Effector memory CD4-positive, alpha-beta T cell (primary cell): ENCODE measurements around the gene CHMP2A.

Experiments used
- DNase-seq, 3 donors: peaks; one replicate each; pipeline ENCODE4 v3.0.0-alpha.2; 2020
- H3K27ac ChIP-seq: 2 replicates; pipeline ENCODE4 v1.7.0; 2013; ENCODE audit warnings: mild to moderate bottlenecking, low read length, moderate library complexity; ENCODE audit not compliant: insufficient read depth, poor library complexity, severe bottlenecking
- H3K27me3 ChIP-seq: replicated peaks from 2 replicates; pipeline ENCODE4 v1.7.0; 2013; ENCODE audit warnings: mild to moderate bottlenecking, low read length; ENCODE audit not compliant: insufficient read depth, control insufficient read depth, poor library complexity, severe bottlenecking
- H3K36me3 ChIP-seq: 2 replicates; pipeline ENCODE4 v1.7.0; 2013; ENCODE audit warnings: mild to moderate bottlenecking, low read length, moderate library complexity; ENCODE audit not compliant: control insufficient read depth, insufficient read depth
- H3K4me1 ChIP-seq: 2 replicates; pipeline ENCODE4 v1.7.0; 2013; ENCODE audit warnings: low read length, mild to moderate bottlenecking; ENCODE audit not compliant: control insufficient read depth, insufficient read depth, poor library complexity, severe bottlenecking
- H3K4me3 ChIP-seq: 2 replicates; pipeline ENCODE4 v1.7.0; 2013; ENCODE audit warnings: low read length, low read depth, mild to moderate bottlenecking; ENCODE audit not compliant: insufficient read depth, poor library complexity, severe bottlenecking
- H3K9me3 ChIP-seq: 2 replicates; pipeline ENCODE4 v1.7.0; 2013; ENCODE audit warnings: mild to moderate bottlenecking, low read length, moderate library complexity; ENCODE audit not compliant: control insufficient read depth

The CHMP2A gene

DNA sequence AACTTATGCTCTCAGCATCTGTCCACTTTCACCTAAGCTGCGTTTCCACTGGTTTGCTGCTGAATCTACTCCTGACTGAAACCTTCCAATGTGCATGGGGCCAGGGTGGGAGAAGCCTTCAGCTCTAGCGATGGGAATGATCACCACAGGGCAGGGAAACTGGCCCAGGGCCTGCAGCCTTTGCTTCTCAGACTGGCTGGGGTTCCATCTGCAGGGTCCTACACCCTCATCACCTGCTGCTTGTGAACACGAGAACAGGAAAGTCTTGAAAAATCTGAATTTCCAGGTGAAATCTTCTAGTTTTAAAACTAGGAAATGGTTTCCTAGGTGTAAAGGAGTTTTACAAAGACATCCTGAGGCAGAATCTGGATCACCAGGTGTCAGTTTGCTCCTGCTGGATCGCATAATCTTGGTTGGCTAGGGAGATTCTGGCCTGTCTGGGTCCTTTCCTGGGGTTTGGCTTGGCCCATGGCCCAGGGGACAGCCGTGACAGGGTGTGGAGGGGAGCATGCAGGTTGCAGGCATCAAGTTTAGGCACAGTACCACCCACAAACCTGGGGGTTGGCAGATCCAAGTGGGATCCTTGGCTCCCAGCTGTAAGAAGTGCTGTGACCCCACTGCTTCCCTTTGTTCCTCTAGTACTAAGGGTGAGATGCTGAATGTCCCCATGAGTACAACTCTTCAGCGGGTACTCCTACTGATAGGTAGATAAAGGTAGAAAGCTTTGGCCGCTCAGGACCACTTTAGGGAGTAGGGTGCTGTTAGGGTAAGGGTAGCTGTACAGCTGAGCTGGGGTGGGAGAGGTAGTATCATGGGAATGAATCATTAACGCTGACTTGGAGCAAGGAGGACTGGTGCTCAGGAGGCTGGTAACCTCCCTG, 5.3 kb upstream of the CHMP2A start:
- DNase-seq = no peak
- Histone ChIP-seq H3K27me3 (no peaks in the 10 kb centered on the region), H3K36me3 (peaks cover 11% of the 10 kb centered on the region), H3K9me3 (no peaks in the 10 kb centered on the region), H3K4me1 (peaks cover 45% of the 10 kb centered on the region), H3K4me3 (peak overlapping the region; percentile 64), H3K27ac (peak overlapping the region; percentile 95)

DNA sequence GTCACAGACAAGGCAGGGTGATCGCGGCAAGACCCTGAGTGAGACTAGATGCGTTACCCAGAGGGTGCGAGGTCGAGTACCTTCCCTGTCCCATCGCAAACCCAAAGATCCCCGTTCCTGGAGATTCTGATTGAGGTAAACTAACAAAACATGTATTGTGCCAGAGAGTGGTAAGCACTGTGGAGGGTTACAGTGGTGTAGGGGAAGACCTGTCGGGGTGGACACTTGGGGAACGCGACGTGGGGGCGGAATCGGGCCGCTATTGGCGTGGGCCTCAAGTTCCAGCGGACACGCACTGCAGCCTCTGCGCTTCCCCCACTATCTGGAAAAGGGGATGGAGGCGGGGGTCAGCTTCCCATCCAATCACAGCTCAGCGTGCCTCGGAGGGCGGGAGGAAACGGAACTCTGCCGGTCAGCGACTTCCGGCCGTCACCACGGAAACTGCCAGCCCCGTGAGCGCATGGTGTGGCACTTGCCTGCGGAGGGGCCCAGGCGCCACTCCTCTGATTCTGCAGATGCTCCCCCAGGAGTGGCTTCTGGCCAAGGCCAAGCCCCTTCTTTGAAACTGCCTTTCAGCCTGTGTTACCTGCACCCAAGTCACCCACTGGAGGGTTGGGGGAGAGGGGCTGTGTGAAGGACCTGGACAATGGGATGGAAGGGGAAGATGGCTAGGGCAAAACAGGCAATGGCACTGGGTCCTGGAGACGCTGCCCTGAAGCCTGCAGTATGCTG, 4.5 kb upstream of the CHMP2A start:
- Histone ChIP-seq H3K27ac (peak overlapping the region; percentile 95), H3K27me3 (no peaks in the 10 kb centered on the region), H3K36me3 (peaks cover 11% of the 10 kb centered on the region), H3K4me1 (peaks cover 50% of the 10 kb centered on the region), H3K4me3 (peak overlapping the region; percentile 64), H3K9me3 (no peaks in the 10 kb centered on the region)
- peak in 2 of 3 donors; percentile 14 to 51 for DNase-seq

DNA sequence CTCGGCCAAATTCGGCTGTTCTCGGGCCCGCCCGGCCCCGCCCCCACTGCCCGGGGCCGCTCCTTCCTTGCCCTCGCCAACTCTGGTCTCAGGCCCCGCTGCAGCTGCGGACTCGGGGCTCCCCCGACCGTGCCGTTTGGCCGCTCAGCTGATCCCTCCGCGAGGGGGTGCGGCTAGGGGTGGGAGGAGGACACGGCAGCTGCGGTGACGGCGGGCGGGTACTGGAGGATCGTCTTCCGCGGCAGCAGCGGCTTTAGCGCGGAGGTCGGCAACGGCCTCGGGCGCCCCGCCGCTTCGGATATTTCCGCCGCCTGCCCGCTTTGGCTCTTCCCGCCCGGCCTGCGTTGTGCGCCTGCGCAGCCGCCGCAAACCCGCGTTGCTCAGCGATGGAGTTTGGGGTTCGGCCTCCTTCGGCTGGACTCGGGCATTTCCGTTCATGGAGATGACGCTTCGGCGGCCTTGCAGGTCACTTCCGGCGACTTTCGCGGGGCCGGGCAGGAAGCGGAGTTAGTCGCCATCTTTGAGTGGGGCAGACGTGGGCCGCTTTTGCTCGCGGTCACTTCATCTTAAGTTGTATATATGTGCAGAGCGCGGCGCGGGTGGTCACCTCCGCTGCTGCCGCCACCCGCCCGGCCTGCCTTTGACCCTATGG, 3.8 kb upstream of the CHMP2A start:
- Histone ChIP-seq H3K27me3 (no peaks in the 10 kb centered on the region), H3K27ac (peak overlapping the region; percentile 95), H3K4me3 (peak overlapping the region; percentile 64), H3K36me3 (peaks cover 11% of the 10 kb centered on the region), H3K4me1 (peaks cover 57% of the 10 kb centered on the region), H3K9me3 (no peaks in the 10 kb centered on the region)
- peak; percentile 99 to 100 (median 99) for DNase-seq

DNA sequence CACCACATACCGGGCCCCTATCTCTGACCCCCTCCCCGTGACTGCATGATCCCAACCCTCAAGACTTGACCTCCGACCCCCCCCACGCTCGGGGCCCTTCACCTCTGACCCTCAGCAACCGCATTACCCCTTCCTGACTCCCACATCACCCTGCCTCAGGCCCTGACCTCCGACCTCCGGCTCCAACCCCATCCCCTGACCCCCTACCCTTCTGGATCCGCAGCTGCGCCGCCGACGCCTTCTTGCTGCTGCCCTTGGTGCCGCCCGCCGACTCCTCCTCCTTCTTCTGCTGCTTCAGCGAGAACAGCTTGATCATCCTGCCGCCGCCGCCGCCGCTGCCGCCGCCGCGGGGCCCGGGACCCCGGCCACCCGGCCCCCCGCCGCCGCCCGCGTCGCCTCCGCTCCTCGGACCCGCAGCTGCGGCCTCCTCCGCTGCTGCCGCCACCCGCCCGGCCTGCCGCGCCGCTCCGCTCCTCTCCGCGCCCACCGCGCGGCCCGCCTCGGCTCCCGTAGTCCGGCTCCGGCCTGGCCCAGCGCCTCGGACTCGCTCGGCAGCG, 3.2 kb upstream of the CHMP2A start, which contains the start of gene UBE2M:
TSS of gene UBE2M (minus strand) at position 546 of the 557 bp plus-strand sequence. CDS start at position 316, 230 bp downstream.
- H3K36me3 ChIP-seq = peaks cover 11% of the 10 kb centered on the region
- DNase-seq = peak; percentile 39 to 54 (median 52)
- H3K27me3 ChIP-seq = no peaks in the 10 kb centered on the region
- peak within 1 kb of the TSS; percentile 95 for H3K27ac ChIP-seq
- H3K4me1 ChIP-seq = peaks cover 55% of the 10 kb centered on the region
- peak within 1 kb of the TSS; percentile 64 for H3K4me3 ChIP-seq
- H3K9me3 ChIP-seq = no peaks in the 10 kb centered on the region

DNA sequence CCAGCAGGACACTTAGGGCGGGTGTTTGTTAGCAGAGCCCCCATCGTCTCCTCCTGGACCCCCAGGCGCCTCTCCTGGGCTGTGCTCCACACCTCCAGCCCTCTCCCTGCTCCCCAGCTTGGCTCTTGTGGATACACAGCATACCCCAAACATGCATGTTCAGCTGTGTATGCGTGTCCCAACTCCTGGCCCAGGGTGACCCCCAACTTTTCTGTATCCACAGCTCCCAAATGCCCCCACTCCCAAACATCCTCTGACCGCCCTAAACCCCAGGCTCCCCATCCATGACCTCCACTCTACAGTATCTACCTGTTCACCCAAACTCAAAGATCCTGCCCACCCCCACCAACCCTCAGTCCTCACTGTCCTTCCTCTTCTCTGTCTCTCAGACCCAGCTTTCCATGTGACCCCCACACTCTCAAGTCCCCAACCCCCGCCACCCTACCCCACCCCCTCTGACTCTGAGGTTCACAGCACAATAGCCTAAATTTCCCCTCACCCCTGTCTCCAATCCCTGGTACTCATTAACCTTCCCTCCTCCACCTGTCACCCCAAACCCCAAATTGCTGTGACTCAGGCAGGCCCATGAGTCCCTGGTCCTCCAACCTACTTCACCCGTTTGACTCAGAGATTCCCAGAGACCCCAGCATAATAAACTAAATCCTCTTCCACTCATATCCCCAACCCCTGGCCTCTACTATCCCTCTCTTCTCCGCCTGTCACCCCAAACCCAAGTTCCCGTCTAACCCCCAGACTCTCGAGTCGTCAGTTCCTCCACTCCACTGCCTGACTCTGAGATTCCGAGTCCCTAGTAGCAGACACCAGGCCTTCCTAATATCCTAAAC, 2.5 kb upstream of the CHMP2A start:
- Histone ChIP-seq H3K36me3 (peaks cover 11% of the 10 kb centered on the region), H3K9me3 (no peaks in the 10 kb centered on the region), H3K27me3 (no peaks in the 10 kb centered on the region), H3K4me1 (peaks cover 50% of the 10 kb centered on the region), H3K27ac (peak overlapping the region; percentile 95), H3K4me3 (peak overlapping the region; percentile 63)
- no peak for DNase-seq

DNA sequence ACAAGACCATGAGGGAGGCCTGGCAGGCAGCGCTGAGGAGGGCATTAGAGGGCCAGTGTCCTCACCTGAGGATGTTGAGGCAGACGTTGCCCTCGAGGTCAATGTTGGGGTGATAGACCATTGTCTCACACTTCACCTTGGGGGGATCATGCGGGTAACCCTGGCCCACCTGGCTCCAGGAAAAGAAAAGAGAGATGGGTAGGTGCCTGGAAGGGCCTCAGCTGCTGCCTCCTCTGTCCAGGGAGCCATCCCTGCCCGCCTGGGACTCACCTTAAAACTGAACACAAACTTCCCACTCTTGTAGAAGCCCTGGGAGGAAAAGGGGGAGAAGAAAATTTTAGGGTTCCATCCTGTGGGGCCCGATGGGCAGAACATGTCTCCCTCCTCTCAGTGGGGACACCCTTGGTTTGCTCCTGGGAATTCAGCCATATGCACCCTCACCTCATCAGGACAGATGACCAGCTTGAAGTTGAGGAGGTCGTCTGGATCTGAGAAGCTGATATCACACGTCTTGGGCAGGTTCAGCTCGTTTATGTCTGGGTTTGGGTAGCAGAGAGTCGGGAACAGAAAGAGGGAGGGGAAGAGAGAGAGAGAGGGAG, 1.8 kb upstream of the CHMP2A start:
- Histone ChIP-seq H3K36me3 (peaks cover 12% of the 10 kb centered on the region), H3K27ac (peak overlapping the region; percentile 95), H3K27me3 (no peaks in the 10 kb centered on the region), H3K4me1 (peaks cover 43% of the 10 kb centered on the region), H3K4me3 (no peak overlapping the region), H3K9me3 (no peaks in the 10 kb centered on the region)
- DNase-seq = no peak

DNA sequence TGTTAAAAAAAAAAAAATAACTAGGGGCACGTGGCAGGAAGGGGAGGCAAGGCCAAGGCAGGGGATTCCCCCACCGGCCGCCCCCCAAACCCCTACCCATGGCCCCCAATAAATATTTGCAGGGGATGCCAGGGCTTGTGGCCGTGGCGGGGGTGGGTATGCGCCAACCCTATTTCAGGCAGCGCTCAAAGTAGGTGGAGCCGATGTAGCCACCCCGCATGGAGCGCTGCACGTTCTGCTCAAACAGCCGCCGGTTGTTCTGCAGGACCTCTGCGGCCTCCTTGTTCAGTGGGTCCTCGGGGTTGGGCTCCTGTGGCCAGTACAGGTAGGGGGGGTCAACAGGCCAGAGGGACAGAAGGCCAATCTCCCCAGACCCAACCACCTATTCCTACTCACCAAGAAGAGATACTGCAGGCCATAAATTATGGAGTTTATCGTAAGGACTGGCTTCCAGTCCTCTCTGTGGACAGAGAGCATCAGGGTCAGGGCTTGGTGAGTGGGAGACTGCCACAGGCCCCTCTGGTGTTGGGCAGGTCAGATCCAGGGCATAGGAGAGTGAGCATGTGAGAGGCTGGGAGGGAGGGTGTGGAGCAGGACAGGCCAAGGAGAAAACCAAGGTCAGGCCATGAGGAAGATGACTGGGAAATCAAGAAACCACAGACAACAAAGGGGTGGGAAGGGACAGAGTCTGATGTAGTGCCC, 1.2 kb upstream of the CHMP2A start:
- peak overlapping the region; percentile 95 for H3K27ac ChIP-seq
- DNase-seq = no peak
- H3K4me3 ChIP-seq = no peak overlapping the region
- no peaks in the 10 kb centered on the region for H3K9me3 ChIP-seq
- peaks cover 19% of the 10 kb centered on the region for H3K36me3 ChIP-seq
- H3K4me1 ChIP-seq = peaks cover 40% of the 10 kb centered on the region
- no peaks in the 10 kb centered on the region for H3K27me3 ChIP-seq

DNA sequence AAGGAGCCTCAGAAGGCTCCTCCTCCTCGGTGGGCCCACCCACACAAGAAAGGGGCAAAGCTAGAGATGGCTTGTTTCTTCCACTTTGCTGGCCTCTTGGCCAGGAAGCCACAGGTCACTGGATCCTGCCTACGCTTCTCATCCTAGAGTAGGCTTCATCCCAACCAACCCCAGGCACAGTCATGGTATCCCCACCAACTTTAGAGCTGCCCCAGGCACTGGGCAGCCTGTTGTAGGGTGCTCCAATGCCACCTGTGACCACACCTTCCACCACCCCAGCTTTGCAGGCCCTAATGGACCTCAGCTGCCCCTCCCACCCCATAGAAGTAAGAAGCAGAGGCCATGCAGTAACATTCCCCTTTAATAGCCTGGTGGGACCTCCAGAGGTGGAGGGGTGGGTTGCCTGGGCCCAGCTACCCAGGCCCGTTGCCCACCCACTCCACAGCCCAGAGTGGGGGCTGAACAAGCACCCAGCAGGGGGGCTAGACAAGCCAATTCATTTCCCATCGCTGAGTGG, 522 bp upstream of the CHMP2A start:
- Histone ChIP-seq H3K27me3 (no peaks in the 10 kb centered on the region), H3K9me3 (no peaks in the 10 kb centered on the region), H3K27ac (peak overlapping the region; percentile 96), H3K36me3 (peaks cover 25% of the 10 kb centered on the region), H3K4me1 (peaks cover 40% of the 10 kb centered on the region), H3K4me3 (peak overlapping the region; percentile 61)
- no peak for DNase-seq
